ENCODE results near the gene C19orf25. TPM values are rescaled to one million over a fixed set of nuclear protein-coding genes. Genes with fewer than 3 reads are reported as not detected.
A peak's percentile ranks its signal among the peaks of the same experiment; 100 is the strongest.

C19orf25 gene
- total and polyA plus RNA-seq, 2 of the 13 experiments (the other 11 are each of a cell fraction or from before 2014, with no cell fraction given), result 14.2 to 32.4 TPM

DNA sequence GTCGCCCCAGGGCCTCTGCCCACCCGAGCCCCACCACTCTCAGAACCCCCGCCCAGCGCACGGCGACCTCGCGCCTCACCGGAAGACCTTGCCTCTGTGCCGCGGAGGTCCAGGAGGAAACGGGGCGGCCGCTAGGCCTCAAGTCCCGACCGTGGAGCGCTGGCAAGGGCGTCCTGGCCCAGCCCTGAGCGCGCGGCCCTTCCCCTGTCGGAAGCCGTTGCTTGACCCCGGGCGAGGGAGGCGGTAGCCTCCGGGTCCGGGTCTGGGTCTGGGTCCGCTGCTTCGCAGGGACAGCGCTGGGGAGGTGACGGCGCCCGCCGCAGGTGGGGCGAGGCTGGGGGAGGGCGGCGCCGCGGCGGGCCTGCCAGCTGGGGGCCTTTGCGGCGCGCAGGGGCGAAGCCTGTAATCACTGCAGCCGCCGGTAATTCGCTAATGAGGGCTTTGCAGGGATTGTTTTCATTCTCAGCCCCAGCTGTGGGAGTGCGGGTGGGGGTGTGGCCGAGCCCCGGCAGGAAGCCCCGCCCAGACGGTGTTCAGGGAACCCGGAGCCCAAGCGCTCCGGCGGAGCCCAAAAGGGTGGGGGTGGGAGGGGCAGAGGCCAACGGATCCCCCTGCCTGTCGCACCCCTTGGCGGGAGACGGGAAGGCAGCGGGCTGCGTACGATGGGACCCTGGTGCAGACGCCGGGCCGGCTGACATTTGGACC lies 8.6 kb downstream of the C19orf25 start (continued):
- TF ChIP-seq NR2C2 (CRISPR knock-in tag; IDR thresholded peaks at IDR 0.05; ENCODE audit: borderline replicate concordance) (peak; percentile 49; the same call in 1 of the 2 replicates), JUNB (CRISPR knock-in tag; IDR thresholded peaks at IDR 0.05; ENCODE audit: borderline replicate concordance) (no peak), RCOR2 (CRISPR knock-in tag; IDR thresholded peaks at IDR 0.05) (no peak), ZNF746 (CRISPR knock-in tag; IDR thresholded peaks at IDR 0.05) (0 out of 2 replicates have a peak, but pooled peaks have one; percentile 7), TBL1XR1 (IDR thresholded peaks at IDR 0.05; ENCODE audit: borderline replicate concordance, low read length, partially characterized antibody) (no peak), FOXO1 (CRISPR knock-in tag; IDR thresholded peaks at IDR 0.05) (no peak), ZNF607 (CRISPR knock-in tag; IDR thresholded peaks at IDR 0.05; ENCODE audit: borderline replicate concordance) (no peak; the same call in 1 of the 2 replicates), ESRRA (CRISPR knock-in tag; IDR thresholded peaks at IDR 0.05; ENCODE audit: low read depth) (0 out of 2 replicates have a peak, but pooled peaks have one; percentile 36), ZNF777 (CRISPR knock-in tag; IDR thresholded peaks at IDR 0.05) (peak; percentile 42; the same call in 1 of the 2 replicates), SETDB1 (CRISPR knock-in tag; IDR thresholded peaks at IDR 0.05; ENCODE audit: borderline replicate concordance) (no peak)
- TF ChIP-seq, protein P1, sequence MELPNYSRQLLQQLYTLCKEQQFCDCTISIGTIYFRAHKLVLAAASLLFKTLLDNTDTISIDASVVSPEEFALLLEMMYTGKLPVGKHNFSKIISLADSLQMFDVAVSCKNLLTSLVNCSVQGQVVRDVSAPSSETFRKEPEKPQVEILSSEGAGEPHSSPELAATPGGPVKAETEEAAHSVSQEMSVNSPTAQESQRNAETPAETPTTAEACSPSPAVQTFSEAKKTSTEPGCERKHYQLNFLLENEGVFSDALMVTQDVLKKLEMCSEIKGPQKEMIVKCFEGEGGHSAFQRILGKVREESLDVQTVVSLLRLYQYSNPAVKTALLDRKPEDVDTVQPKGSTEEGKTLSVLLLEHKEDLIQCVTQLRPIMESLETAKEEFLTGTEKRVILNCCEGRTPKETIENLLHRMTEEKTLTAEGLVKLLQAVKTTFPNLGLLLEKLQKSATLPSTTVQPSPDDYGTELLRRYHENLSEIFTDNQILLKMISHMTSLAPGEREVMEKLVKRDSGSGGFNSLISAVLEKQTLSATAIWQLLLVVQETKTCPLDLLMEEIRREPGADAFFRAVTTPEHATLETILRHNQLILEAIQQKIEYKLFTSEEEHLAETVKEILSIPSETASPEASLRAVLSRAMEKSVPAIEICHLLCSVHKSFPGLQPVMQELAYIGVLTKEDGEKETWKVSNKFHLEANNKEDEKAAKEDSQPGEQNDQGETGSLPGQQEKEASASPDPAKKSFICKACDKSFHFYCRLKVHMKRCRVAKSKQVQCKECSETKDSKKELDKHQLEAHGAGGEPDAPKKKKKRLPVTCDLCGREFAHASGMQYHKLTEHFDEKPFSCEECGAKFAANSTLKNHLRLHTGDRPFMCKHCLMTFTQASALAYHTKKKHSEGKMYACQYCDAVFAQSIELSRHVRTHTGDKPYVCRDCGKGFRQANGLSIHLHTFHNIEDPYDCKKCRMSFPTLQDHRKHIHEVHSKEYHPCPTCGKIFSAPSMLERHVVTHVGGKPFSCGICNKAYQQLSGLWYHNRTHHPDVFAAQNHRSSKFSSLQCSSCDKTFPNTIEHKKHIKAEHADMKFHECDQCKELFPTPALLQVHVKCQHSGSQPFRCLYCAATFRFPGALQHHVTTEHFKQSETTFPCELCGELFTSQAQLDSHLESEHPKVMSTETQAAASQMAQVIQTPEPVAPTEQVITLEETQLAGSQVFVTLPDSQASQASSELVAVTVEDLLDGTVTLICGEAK (IDR thresholded peaks at IDR 0.05), result no peak
- TF ChIP-seq, protein P1 (CRISPR knock-in tag; IDR thresholded peaks at IDR 0.05), result no peak
- TF ChIP-seq, protein P2, sequence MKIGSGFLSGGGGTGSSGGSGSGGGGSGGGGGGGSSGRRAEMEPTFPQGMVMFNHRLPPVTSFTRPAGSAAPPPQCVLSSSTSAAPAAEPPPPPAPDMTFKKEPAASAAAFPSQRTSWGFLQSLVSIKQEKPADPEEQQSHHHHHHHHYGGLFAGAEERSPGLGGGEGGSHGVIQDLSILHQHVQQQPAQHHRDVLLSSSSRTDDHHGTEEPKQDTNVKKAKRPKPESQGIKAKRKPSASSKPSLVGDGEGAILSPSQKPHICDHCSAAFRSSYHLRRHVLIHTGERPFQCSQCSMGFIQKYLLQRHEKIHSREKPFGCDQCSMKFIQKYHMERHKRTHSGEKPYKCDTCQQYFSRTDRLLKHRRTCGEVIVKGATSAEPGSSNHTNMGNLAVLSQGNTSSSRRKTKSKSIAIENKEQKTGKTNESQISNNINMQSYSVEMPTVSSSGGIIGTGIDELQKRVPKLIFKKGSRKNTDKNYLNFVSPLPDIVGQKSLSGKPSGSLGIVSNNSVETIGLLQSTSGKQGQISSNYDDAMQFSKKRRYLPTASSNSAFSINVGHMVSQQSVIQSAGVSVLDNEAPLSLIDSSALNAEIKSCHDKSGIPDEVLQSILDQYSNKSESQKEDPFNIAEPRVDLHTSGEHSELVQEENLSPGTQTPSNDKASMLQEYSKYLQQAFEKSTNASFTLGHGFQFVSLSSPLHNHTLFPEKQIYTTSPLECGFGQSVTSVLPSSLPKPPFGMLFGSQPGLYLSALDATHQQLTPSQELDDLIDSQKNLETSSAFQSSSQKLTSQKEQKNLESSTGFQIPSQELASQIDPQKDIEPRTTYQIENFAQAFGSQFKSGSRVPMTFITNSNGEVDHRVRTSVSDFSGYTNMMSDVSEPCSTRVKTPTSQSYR (CRISPR knock-in tag; IDR thresholded peaks at IDR 0.05; ENCODE audit: borderline replicate concordance), result no peak
- TF ChIP-seq, protein P3, sequence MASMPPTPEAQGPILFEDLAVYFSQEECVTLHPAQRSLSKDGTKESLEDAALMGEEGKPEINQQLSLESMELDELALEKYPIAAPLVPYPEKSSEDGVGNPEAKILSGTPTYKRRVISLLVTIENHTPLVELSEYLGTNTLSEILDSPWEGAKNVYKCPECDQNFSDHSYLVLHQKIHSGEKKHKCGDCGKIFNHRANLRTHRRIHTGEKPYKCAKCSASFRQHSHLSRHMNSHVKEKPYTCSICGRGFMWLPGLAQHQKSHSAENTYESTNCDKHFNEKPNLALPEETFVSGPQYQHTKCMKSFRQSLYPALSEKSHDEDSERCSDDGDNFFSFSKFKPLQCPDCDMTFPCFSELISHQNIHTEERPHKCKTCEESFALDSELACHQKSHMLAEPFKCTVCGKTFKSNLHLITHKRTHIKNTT (CRISPR knock-in tag; IDR thresholded peaks at IDR 0.05), result no peak
